GM12891 (cell line): ENCODE data around the gene TRERF1.

Experiments
- DNase-seq: peaks from one replicate; pipeline ENCODE4 v3.0.0; 2011; ENCODE audit warnings: low spot score; ENCODE audit not compliant: insufficient read length
- FAIRE-seq: peaks from 2 replicates; lab custom pipeline; 2011; peaks lifted over from hg19 to GRCh38; lab: Jason Lieb, UNC
- PAX5 ChIP-seq: IDR thresholded peaks from 2 replicates; pipeline ENCODE4 v1.6.1; 2011; ENCODE audit warnings: low read length, moderate library complexity, mild to moderate bottlenecking; ENCODE audit not compliant: insufficient read depth, severe bottlenecking
- POLR2A ChIP-seq: IDR thresholded peaks from 2 replicates; pipeline ENCODE4 v1.6.1; 2011; ENCODE audit warnings: low read depth, low read length, control low read depth
- POLR2AphosphoS5 ChIP-seq: IDR thresholded peaks from 2 replicates; pipeline ENCODE4 v1.6.1; 2011; ENCODE audit warnings: low read depth, low read length, control low read depth
- POU2F2 ChIP-seq: IDR thresholded peaks from 2 replicates; pipeline ENCODE4 v1.6.1; 2011; ENCODE audit warnings: low read depth, mild to moderate bottlenecking, control low read depth, low read length, moderate library complexity
- SPI1 ChIP-seq: IDR thresholded peaks from 2 replicates; pipeline ENCODE4 v1.6.1; 2011; ENCODE audit warnings: low read depth, low read length, control low read depth
- TAF1 ChIP-seq: IDR thresholded peaks from 2 replicates; pipeline ENCODE4 v1.6.1; 2011; ENCODE audit warnings: low read depth, low read length, control low read depth

The TRERF1 gene

GRCh38 chr6:42374018-42374669 lies 77.6 kb downstream of the TRERF1 start:
- TF ChIP-seq POLR2AphosphoS5: no peak
- TF ChIP-seq TAF1: no peak
- no peak for TF ChIP-seq POU2F2
- TF ChIP-seq PAX5: no peak
- TF ChIP-seq SPI1: no peak
- TF ChIP-seq POLR2A: no peak
- peak; percentile 71 for FAIRE-seq
- DNase-seq: no peak

- FAIRE-seq (no peak), DNase-seq (no peak)
- TF ChIP-seq SPI1 (peak; percentile 24; the same call in 1 of the 2 replicates), POU2F2 (no peak)
Measured at GRCh38 chr6:42372699-42373098, 79.0 kb downstream of the TRERF1 start.

DNA sequence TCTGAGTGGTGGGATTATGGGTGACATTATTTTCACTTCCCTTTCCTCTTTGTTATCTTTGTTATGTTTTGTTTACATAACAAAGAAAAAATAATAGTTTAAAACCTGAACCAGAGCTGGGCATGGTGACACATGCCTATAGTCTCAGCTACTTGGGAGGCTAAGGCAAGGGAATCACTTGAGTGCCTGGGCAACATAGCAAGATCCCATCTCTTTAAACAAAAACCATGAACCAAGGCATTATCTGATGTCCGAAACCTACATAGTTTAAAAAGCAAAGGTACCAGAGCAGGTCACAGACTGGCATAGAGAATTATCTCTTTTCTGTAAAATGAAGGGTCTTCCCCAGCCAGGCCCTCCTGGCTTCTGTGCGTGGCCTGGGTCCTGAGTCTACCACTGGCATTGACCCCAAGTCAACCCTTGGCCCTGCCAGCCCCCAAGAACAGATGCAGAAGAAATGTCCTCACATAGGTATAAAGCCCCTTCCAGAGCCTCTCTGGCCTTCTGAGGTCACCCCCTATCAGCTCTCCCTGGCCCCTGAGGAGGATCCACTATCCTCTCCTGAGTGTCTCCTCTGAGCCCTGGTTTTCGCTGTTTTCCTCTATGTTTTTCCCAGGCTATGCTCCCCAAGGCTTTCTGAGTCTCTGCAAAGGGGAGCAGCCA lies 81.3 kb downstream of the TRERF1 start:
- FAIRE-seq (no peak), DNase-seq (no peak)
- TF ChIP-seq POLR2A (no peak), SPI1 (no peak), TAF1 (no peak), POLR2AphosphoS5 (no peak), PAX5 (no peak), POU2F2 (no peak)

DNA sequence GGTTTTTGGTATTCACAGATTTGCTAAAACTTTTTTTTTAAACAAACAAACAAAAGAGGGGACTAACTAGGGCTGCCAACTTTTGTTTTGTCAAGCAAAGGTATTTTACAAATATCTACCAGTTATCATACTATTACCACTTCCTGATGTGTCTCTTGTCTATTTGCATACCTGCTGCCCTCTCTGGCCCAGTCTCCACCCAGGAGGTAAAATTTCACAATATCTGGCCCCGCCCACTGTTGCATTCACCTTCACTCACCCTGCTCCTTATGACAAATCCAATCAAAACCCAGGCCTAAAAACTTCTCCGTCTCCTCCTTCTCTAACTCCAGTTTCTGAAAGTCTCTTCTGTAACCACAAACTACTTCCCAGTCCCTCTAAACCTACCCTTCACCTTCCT lies 82.2 kb downstream of the TRERF1 start:
- FAIRE-seq (no peak), DNase-seq (no peak)
- no peak for TF ChIP-seq SPI1
- no peak for TF ChIP-seq PAX5
- TF ChIP-seq POLR2AphosphoS5: no peak
- TF ChIP-seq TAF1: no peak
- no peak for TF ChIP-seq POLR2A
- TF ChIP-seq POU2F2: no peak; the same call in 1 of the 2 replicates

DNA sequence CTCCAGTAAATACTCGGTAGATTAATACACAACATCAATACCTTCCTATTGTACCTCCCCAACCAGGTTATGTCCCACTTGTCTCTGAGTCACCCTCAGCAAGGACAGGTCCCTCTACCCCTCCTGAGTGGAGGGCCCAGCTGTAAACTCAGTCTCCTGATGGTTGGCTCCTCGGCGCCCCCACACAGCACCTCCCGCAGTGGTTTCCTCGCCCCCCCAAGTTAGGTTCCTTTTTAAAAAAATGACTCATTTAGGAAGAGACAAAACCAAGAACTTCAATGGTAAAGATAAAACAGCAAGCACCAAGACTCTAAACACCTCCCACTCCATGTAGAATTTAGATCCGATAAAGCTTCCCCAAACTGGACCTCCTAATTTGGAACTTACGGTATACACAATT lies 83.5 kb downstream of the TRERF1 start:
- DNase-seq (peak; percentile 34), FAIRE-seq (no peak)
- TF ChIP-seq PAX5 (no peak), TAF1 (no peak), POLR2A (no peak), SPI1 (no peak), POU2F2 (no peak), POLR2AphosphoS5 (no peak)

- FAIRE-seq (peak; percentile 86), DNase-seq (peak; percentile 52)
- TF ChIP-seq TAF1: no peak
- TF ChIP-seq SPI1: peak; percentile 99
- no peak for TF ChIP-seq POLR2A
- no peak for TF ChIP-seq POLR2AphosphoS5
- TF ChIP-seq POU2F2: no peak
- TF ChIP-seq PAX5: no peak
Measured at GRCh38 chr6:42367353-42368011, 84.2 kb downstream of the TRERF1 start.

GRCh38 chr6:42366999-42367352 lies 84.8 kb downstream of the TRERF1 start:
- FAIRE-seq: no peak
- no peak for DNase-seq
- no peak for TF ChIP-seq POLR2AphosphoS5
- no peak for TF ChIP-seq POLR2A
- no peak for TF ChIP-seq TAF1
- no peak for TF ChIP-seq SPI1
- TF ChIP-seq POU2F2: no peak
- TF ChIP-seq PAX5: no peak

DNA sequence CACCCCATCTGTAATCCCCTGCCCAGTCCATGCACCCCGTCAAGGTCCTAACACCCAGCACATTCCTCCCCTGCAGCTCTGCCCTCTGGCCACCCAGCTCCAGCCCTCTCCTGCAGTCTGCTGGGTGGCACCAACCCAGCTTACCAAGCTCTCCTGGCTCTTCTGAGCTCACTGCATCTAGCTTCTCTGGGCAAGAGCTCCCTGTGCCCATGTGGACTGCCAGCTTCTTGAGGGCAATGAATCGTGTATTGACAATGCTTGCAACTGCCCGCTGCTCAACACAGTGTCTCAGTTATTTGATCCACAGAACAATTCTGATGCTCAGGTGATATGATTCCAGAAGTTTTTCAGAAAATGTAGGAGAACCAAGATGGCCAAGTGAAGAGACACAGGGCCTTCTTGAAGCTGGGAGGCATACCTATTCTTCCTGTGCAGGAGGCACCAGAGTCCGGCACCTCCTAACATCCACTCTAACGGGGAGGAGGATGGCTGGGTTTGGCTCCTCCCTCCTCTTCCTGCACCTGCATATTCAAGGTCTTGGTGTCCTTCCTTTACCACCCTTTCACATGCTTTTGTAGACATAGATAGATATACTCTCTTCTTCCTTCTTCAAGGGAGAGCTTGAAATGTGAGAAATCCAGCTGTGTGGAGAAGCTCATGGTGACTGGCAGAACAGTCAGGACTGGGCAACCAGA lies 85.6 kb downstream of the TRERF1 start:
- DNase-seq (no peak), FAIRE-seq (no peak)
- no peak for TF ChIP-seq SPI1
- TF ChIP-seq POLR2AphosphoS5: no peak
- TF ChIP-seq POLR2A: no peak
- TF ChIP-seq TAF1: no peak

DNA sequence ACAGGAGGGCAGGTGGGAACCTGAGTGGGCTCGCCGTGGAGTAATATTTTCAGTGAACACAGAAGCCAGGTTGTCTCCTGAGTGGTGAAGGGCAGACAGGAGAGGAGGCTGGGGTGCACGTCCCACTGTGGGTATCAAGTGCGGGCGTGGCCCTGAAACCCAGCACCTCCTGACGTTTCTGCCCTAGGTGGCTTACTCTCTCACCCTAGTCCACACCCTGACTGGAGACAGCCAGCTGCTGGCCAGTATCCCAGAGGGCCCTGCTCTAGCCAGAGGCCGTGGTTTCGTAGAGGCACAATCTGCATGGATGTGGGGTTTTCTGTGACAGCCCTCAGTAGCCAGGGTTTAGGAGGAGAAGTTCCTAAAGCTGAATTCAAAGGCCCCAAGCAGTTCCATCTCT lies 86.7 kb downstream of the TRERF1 start:
- DNase-seq (no peak), FAIRE-seq (no peak)
- TF ChIP-seq PAX5 (no peak), TAF1 (no peak), POU2F2 (no peak), POLR2AphosphoS5 (no peak), SPI1 (no peak), POLR2A (no peak)
